HepG2 (cell line): ENCODE data around the gene FDXR. TPM values are rescaled to one million over a fixed set of nuclear protein-coding genes. Genes with fewer than 3 reads are reported as not detected.

ENCODE experiments used
- ELF1 ChIP-seq: sonication (generic); formaldehyde crosslinking; IDR thresholded peaks from 2 replicates; pipeline ENCODE4 v1.4.0; 2020; ENCODE audit warnings: missing genetic modification reagents
- FOSL1 ChIP-seq: sonication (generic); formaldehyde crosslinking; IDR thresholded peaks from 2 replicates; pipeline ENCODE4 v1.9.0; 2021; ENCODE audit warnings: missing genetic modification reagents, borderline replicate concordance
- FUBP1 ChIP-seq: sonication (generic); formaldehyde crosslinking; IDR thresholded peaks from 2 replicates; pipeline ENCODE4 v1.5.1; 2020; ENCODE audit warnings: missing genetic modification reagents, mild to moderate bottlenecking, borderline replicate concordance
- GRHL1 ChIP-seq: sonication (generic); formaldehyde crosslinking; conservative IDR thresholded peaks from 2 replicates; pipeline ENCODE4 v1.8.0; 2022; ENCODE audit warnings: missing genetic modification reagents
- HBP1 ChIP-seq: IDR thresholded peaks from 2 replicates; pipeline ENCODE4 v1.6.1; 2016; ENCODE audit warnings: low read depth, control low read depth
- MNT ChIP-seq: fragments of 450-650 bp; IDR thresholded peaks from 2 replicates; pipeline ENCODE4 v1.6.1; 2016
- NFE2L1 ChIP-seq: sonication (generic); formaldehyde crosslinking; IDR thresholded peaks from 2 replicates; pipeline ENCODE4 v1.4.0; 2020; ENCODE audit warnings: missing genetic modification reagents, mild to moderate bottlenecking, borderline replicate concordance
- THAP11 ChIP-seq: IDR thresholded peaks from 2 replicates; pipeline ENCODE4 v1.6.1; 2016; ENCODE audit warnings: missing biosample characterization, missing genetic modification reagents
- ZBTB3 ChIP-seq: sonication (generic); formaldehyde crosslinking; IDR thresholded peaks from 2 replicates; pipeline ENCODE4 v1.4.0; 2020; ENCODE audit warnings: low read depth, mild to moderate bottlenecking, moderate library complexity, missing genetic modification reagents, borderline replicate concordance
- ZBTB4 ChIP-seq: sonication (generic); formaldehyde crosslinking; IDR thresholded peaks from 2 replicates; pipeline ENCODE4 v1.4.0; 2020; ENCODE audit warnings: missing genetic modification reagents, mild to moderate bottlenecking, borderline replicate concordance
- ZNF503 ChIP-seq: sonication (generic); formaldehyde crosslinking; IDR thresholded peaks from 2 replicates; pipeline ENCODE4 v1.4.0; 2020; ENCODE audit warnings: missing genetic modification reagents
- ZNF512 ChIP-seq: sonication (generic); formaldehyde crosslinking; IDR thresholded peaks from 2 replicates; pipeline ENCODE4 v1.4.0; 2020; ENCODE audit warnings: mild to moderate bottlenecking, missing genetic modification reagents
- ZSCAN9 ChIP-seq: IDR thresholded peaks from 2 replicates; pipeline ENCODE4 v1.6.1; 2016; ENCODE audit warnings: borderline replicate concordance
- polyA plus RNA-seq, 8 experiments: library from polyadenylated mRNA; depleted of rRNA in 3 of 8; stranded (reverse) in 7 of 8; unstranded in 1 of 8; fragments of >200 nt; fragmentation: Illumina TruSeq in 4 of 8; extraction: Trizol in 4 of 8; gene quantifications; 2 replicates each; pipeline versions ENCODE4 v1.2.1 to v1.2.3, GENCODE V29; 2011 to 2016; ENCODE audit warnings: low read depth in 4 of 8, missing spikeins in 1 of 8, mixed read lengths in 1 of 8; ENCODE audit not compliant: insufficient read depth in 1 of 8
- total RNA-seq, 5 experiments: library from RNA; depleted of rRNA; stranded (reverse); fragments of >200 nt; fragmentation: Illumina TruSeq; extraction: Trizol; gene quantifications; 2 replicates each; pipeline ENCODE4 v1.2.3, GENCODE V29; 2016; ENCODE audit warnings: low read depth in 1 of 5

The FDXR gene
- total and polyA plus RNA-seq, 2 of the 13 experiments (the other 11 are each of a cell fraction or from before 2014, with no cell fraction given): 23.4 to 116 TPM

GRCh38 chr17:74872313-74873036 lies at the start of gene FDXR (continued):
- TF ChIP-seq ZNF512 (CRISPR knock-in tag) (no peak), NFE2L1 (CRISPR knock-in tag) (no peak), MNT (no peak), HBP1 (CRISPR knock-in tag) (no peak; the same call in 1 of the 2 replicates), ZBTB4 (CRISPR knock-in tag) (peak; percentile 57; the same call in 1 of the 2 replicates), ELF1 (CRISPR knock-in tag) (no peak), THAP11 (no peak), ZSCAN9 (CRISPR knock-in tag) (0 out of 2 replicates have a peak, but pooled peaks have one; percentile 85), ZBTB3 (CRISPR knock-in tag) (no peak), FUBP1 (CRISPR knock-in tag) (no peak), ZNF503 (CRISPR knock-in tag) (0 out of 2 replicates have a peak, but pooled peaks have one; percentile 25), GRHL1 (no peak), FOSL1 (CRISPR knock-in tag) (no peak)
